Lung (tissue), 12 donors: ENCODE results near the gene SLC14A1. TPM values are rescaled to one million over a fixed set of nuclear protein-coding genes. Genes with fewer than 3 reads are reported as not detected.

Experiments used
- ATAC-seq: fragments of 200-7000 bp; cut with Tn5 transposase; one replicate; pipeline ENCODE4 v1.9.1; 2020; ENCODE audit warnings: moderate number of reproducible peaks; ENCODE audit not compliant: insufficient read depth, low FRiP score
- DNase-seq, 3 donors: peaks; one replicate each; pipeline ENCODE4 v3.0.0-alpha.2; 2013 to 2017
- H3K27ac ChIP-seq, 2 donors: one replicate each; pipeline ENCODE4 v1.5.1; 2013; ENCODE audit warnings: mild to moderate bottlenecking in 2 of 2, moderate library complexity in 2 of 2, control low read depth in 1 of 2, inconsistent platforms in 1 of 2, low read depth in 1 of 2, low read length in 1 of 2
- H3K27me3 ChIP-seq, 3 donors: one replicate each; pipeline ENCODE4 v1.5.1; 2013; ENCODE audit warnings: low read length in 2 of 3; ENCODE audit not compliant: control insufficient read depth in 3 of 3, insufficient read depth in 3 of 3
- H3K36me3 ChIP-seq, 4 donors: one replicate each; pipeline ENCODE4 v1.5.1; 2013; ENCODE audit warnings: low read length in 4 of 4, mild to moderate bottlenecking in 1 of 4, moderate library complexity in 1 of 4; ENCODE audit not compliant: control insufficient read depth in 4 of 4, insufficient read depth in 4 of 4
- H3K4me1 ChIP-seq, 5 donors: one replicate each; pipeline ENCODE4 v1.5.1; 2013; ENCODE audit warnings: low read length in 5 of 5, mild to moderate bottlenecking in 2 of 5, moderate library complexity in 1 of 5; ENCODE audit not compliant: control insufficient read depth in 5 of 5, insufficient read depth in 5 of 5
- H3K4me3 ChIP-seq: one replicate; pipeline ENCODE4 v1.5.1; 2013; ENCODE audit warnings: mild to moderate bottlenecking, control low read depth, moderate library complexity
- H3K9ac ChIP-seq, 2 donors: one replicate each; pipeline ENCODE4 v1.5.1; 2013; ENCODE audit warnings: low read length in 2 of 2, control low read depth in 1 of 2; ENCODE audit not compliant: insufficient read depth in 1 of 2
- H3K9me3 ChIP-seq, 4 donors: one replicate each; pipeline ENCODE4 v1.5.1; 2013; ENCODE audit warnings: low read length in 3 of 4, mild to moderate bottlenecking in 1 of 4, moderate library complexity in 1 of 4; ENCODE audit not compliant: control insufficient read depth in 4 of 4, insufficient read depth in 3 of 4
- WGBS, 2 donors: extraction: QIAGEN DNeasy Blood & Tissue Kit; methylation state at CpG; one replicate each; pipeline ENCODE4 v1.1.7; 2013; 5-methylcytosine and 5-hydroxymethylcytosine counted together
- polyA plus RNA-seq, 2 donors: library from polyadenylated mRNA; stranded (reverse); fragments of 200-250 nt; gene quantifications; one replicate each; pipeline ENCODE4 v1.2.1, GENCODE V29; 2013
- total RNA-seq, 2 donors: library from RNA; depleted of rRNA in 1 of 2; stranded (reverse); fragments of >200 nt in 1 of 2; gene quantifications; one replicate each; pipeline ENCODE4 v1.2.1, GENCODE V29; 2014 to 2021
- TF ChIP-seq, protein P1 (sequence below): IDR thresholded peaks from 2 replicates; pipeline ENCODE4 v1.5.1; 2012; ENCODE audit warnings: mild to moderate bottlenecking; ENCODE audit errors: control extremely low read depth, extremely low read depth
- donor health status: control.
- donor health status: control.
- donor health status: Bipolar disorder and iron deficiency.
- donor health status: healthy.
- donor health status: DM: yes; HTN: yes; CAD: no.

The SLC14A1 gene
- total and polyA plus RNA-seq, 4 donors = 0.31 to 10.5 (median 1.0) TPM

DNA sequence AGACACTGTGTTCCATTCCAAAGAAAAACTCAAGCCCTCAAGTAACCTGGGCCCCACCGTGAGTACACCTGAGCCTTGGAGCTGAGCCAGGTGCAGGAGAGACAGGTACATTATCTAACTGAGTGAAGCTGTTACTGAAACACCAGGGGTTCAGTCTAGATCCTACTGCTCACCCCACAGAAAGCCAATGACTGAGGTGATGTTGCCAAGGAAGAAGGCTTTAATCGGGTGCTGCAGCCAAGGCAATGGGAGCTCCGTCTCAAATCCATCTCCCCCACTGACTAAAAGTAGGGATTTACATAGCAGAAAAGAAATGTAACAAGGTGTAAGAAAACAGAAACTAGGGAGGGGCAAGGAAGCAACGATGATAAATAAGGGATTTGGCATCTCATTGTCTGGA is 15.2 kb upstream of the SLC14A1 start:
- TF ChIP-seq, protein P1, sequence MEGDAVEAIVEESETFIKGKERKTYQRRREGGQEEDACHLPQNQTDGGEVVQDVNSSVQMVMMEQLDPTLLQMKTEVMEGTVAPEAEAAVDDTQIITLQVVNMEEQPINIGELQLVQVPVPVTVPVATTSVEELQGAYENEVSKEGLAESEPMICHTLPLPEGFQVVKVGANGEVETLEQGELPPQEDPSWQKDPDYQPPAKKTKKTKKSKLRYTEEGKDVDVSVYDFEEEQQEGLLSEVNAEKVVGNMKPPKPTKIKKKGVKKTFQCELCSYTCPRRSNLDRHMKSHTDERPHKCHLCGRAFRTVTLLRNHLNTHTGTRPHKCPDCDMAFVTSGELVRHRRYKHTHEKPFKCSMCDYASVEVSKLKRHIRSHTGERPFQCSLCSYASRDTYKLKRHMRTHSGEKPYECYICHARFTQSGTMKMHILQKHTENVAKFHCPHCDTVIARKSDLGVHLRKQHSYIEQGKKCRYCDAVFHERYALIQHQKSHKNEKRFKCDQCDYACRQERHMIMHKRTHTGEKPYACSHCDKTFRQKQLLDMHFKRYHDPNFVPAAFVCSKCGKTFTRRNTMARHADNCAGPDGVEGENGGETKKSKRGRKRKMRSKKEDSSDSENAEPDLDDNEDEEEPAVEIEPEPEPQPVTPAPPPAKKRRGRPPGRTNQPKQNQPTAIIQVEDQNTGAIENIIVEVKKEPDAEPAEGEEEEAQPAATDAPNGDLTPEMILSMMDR = no peak
- WGBS, 2 donors = 79 to 93% methylated on average over 4 of the region's 4 CpGs
- H3K27me3 ChIP-seq = no peaks in the 10 kb centered on the region
- peaks cover 0 to 10% (median 4%) of the 10 kb centered on the region in 4 donors for H3K9me3 ChIP-seq
- H3K36me3 ChIP-seq = no peaks in the 10 kb centered on the region
- ATAC-seq (no peak), DNase-seq (no peak)
- H3K9ac ChIP-seq = no peak overlapping the region
- no peak overlapping the region for H3K27ac ChIP-seq
- H3K4me3 ChIP-seq = no peak overlapping the region
- H3K4me1 ChIP-seq = no peaks in the 10 kb centered on the region

GRCh38 chr18:45712061-45712460 is 11.9 kb upstream of the SLC14A1 start:
- H3K9me3 ChIP-seq = peaks cover 0 to 13% (median 3%) of the 10 kb centered on the region in 4 donors
- no peak overlapping the region for H3K9ac ChIP-seq
- no peak overlapping the region for H3K27ac ChIP-seq
- ATAC-seq (no peak), DNase-seq (no peak)
- H3K27me3 ChIP-seq = no peaks in the 10 kb centered on the region
- no peaks in the 10 kb centered on the region for H3K4me1 ChIP-seq
- no peak overlapping the region for H3K4me3 ChIP-seq
- no peaks in the 10 kb centered on the region for H3K36me3 ChIP-seq
- TF ChIP-seq, protein P1 = no peak

DNA sequence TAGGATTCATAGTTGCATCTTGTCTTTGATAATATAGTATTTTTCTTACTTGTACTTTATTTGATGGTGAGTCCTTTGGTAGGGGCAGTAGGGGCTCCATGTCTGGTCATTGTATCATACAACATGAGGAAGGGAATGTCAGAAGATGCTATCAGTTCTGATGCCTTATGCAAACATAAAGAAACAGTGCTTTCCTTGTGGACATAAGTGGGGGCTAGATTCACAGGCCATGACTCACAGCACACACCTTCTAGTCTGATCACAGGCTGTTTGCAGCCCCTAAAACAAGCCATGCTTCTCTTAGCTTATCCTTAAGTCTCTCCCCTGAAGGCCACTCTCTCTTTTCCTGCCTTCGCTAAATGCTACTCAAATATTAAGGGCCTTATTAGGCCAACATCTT is 10.7 kb upstream of the SLC14A1 start:
- TF ChIP-seq, protein P1 = no peak
- DNase-seq = no peak
- no peak for ATAC-seq
- H3K27me3 ChIP-seq = no peaks in the 10 kb centered on the region
- no peaks in the 10 kb centered on the region for H3K36me3 ChIP-seq
- H3K4me3 ChIP-seq = no peak overlapping the region
- H3K9ac ChIP-seq = no peak overlapping the region
- H3K4me1 ChIP-seq = no peaks in the 10 kb centered on the region
- H3K27ac ChIP-seq = no peak overlapping the region
- H3K9me3 ChIP-seq = peaks cover 0 to 13% (median 3%) of the 10 kb centered on the region in 4 donors
- WGBS, 2 donors = 88 to 100% methylated on average over 1 of the region's 1 CpG

DNA sequence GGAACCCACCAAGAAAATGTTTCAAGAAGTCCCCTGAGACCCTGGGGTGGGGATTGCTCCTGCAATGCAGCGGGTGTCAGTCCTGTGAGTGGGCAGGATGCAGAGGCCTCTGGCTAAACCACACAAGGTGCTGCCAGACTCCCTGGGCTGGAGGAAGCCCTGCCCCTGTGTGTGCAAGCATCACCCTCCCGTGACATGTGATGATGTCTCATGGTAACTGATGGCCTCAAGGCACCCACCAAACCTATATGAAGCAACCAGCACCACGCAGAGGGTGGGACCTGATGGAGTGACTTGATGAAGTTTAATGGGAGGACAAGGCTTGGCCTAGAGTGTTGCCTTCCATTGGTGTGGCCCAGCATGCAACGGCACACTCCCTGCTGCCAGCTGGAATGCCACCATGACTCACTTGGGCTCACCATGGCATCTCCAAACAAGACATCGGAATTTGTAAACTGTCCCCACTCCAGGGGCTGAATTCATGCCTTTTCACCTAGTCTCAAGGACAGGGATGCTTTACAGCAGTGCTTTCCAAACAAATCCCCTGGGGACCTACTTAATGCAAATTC is 8.7 kb upstream of the SLC14A1 start:
- Histone ChIP-seq H3K4me3 (no peak overlapping the region), H3K27me3 (peaks cover 0 to 1% (median 0%) of the 10 kb centered on the region in 3 donors), H3K9ac (no peak overlapping the region), H3K9me3 (peaks cover 0 to 3% (median 0%) of the 10 kb centered on the region in 4 donors), H3K4me1 (no peaks in the 10 kb centered on the region), H3K27ac (no peak overlapping the region), H3K36me3 (no peaks in the 10 kb centered on the region)
- WGBS, 2 donors = 85 to 92% methylated on average over 5 of the region's 5 CpGs
- ATAC-seq (no peak), DNase-seq (no peak)
- TF ChIP-seq, protein P1 = no peak
